HCT116 (cell line): ENCODE measurements around the gene ACOXL. TPM values are rescaled to one million over a fixed set of nuclear protein-coding genes. Genes with fewer than 3 reads are reported as not detected.

Source experiments
- ATAC-seq: fragments of 200-7000 bp; cut with Tn5 transposase; 2 replicates; pipeline ENCODE4 v1.9.1; 2020; ENCODE audit warnings: mild to moderate bottlenecking, moderate library complexity
- BruUV-seq: library from RNA; stranded (reverse); fragments of 400-500 nt; replicated peaks from 2 replicates; lab custom pipeline; 2021; lab: Mats Ljungman, UMichigan
- CTCF ChIA-PET: fragments of 300-600 bp; sonication (Branson Sonifier 250); formaldehyde crosslinking; loops from one replicate; lab custom pipeline; 2021; ENCODE audit warnings: antibody characterized with exemption; lab: Charles Lee
- POLR2A ChIA-PET: fragments of 300-600, 350-600 bp; sonication (Branson Sonifier 250); formaldehyde crosslinking; loops from one replicate; lab custom pipeline; 2021; ENCODE audit warnings: antibody characterized with exemption; lab: Charles Lee
- RAD21 ChIA-PET, 2 experiments: fragments of 300-600 bp; sonication (Branson Sonifier 250); formaldehyde crosslinking; loops; one replicate each; lab custom pipeline; 2023; ENCODE audit warnings: low total read pairs in 2 of 2; ENCODE audit not compliant: uncharacterized antibody in 2 of 2, unreplicated experiment in 2 of 2, low non-redundant PET in 1 of 2; lab: Charles Lee
- DNase-seq: peaks from one replicate; pipeline ENCODE4 v3.0.0-alpha.2; 2010; ENCODE audit warnings: low read depth, low spot score
- H2AFZ ChIP-seq: fragments of 200-600 bp; shearing (Covaris generic), sonication (generic); 2 replicates; pipeline ENCODE4 v1.6.1; 2017; ENCODE audit warnings: low read depth, mixed run types, mixed read lengths, antibody characterized with exemption, low read length; ENCODE audit not compliant: poor library complexity, severe bottlenecking
- H3K27ac ChIP-seq: 2 replicates; pipeline ENCODE4 v1.5.1; 2012; ENCODE audit warnings: low read depth, low read length
- H3K27me3 ChIP-seq: fragments of 200-600 bp; sonication (generic); 2 replicates; pipeline ENCODE4 v1.6.1; 2016; ENCODE audit warnings: mixed run types, low read length, mixed read lengths; ENCODE audit not compliant: insufficient read depth
- H3K36me3 ChIP-seq, 2 experiments: fragments of 200-500 bp in 1 of 2; fragments of 200-600 bp in 1 of 2; sonication (Bioruptor generic) in 1 of 2; sonication (generic) in 1 of 2; 2 replicates each; pipeline versions ENCODE4 v1.5.1 to v1.6.1; 2014 to 2016; ENCODE audit warnings: low read length in 2 of 2, inconsistent platforms in 1 of 2, mixed read lengths in 1 of 2, mixed run types in 1 of 2; ENCODE audit not compliant: insufficient read depth in 2 of 2, control insufficient read depth in 1 of 2
- H3K4me1 ChIP-seq, 2 experiments: fragments of 200-600 bp in 1 of 2; sonication (generic) in 1 of 2; 2 replicates each; pipeline versions ENCODE4 v1.5.1 to v1.6.1; 2012 to 2017; ENCODE audit warnings: low read length in 2 of 2, inconsistent platforms in 1 of 2, mild to moderate bottlenecking in 1 of 2, mixed read lengths in 1 of 2, mixed run types in 1 of 2, moderate library complexity in 1 of 2; ENCODE audit not compliant: insufficient read depth in 2 of 2, control insufficient read depth in 1 of 2
- H3K4me2 ChIP-seq: fragments of 200-600 bp; sonication (generic); 2 replicates; pipeline ENCODE4 v1.6.1; 2017; ENCODE audit warnings: mixed run types, low read length, mixed read lengths
- H3K4me3 ChIP-seq, 2 experiments: fragments of 200-600 bp in 1 of 2; sonication (generic) in 1 of 2; replicated peaks in 1 of 2; 2 replicates each; pipeline ENCODE4 v1.5.1; 2011 to 2016; ENCODE audit warnings: low read length in 2 of 2, control low read depth in 1 of 2, low read depth in 1 of 2, mild to moderate bottlenecking in 1 of 2, mixed read lengths in 1 of 2, mixed run types in 1 of 2
- H3K79me2 ChIP-seq: fragments of 200-600 bp; sonication (generic); 2 replicates; pipeline ENCODE4 v1.6.1; 2017; ENCODE audit warnings: mild to moderate bottlenecking, mixed run types, low read length, moderate library complexity, mixed read lengths; ENCODE audit not compliant: insufficient read depth
- H3K9ac ChIP-seq: fragments of 200-600 bp; sonication (generic); 2 replicates; pipeline ENCODE4 v1.6.1; 2016; ENCODE audit warnings: low read length, mixed read lengths
- H3K9me2 ChIP-seq: fragments of 200-600 bp; sonication (generic), shearing (Covaris generic); 2 replicates; pipeline ENCODE4 v1.6.1; 2017; ENCODE audit warnings: mixed run types, mild to moderate bottlenecking, moderate library complexity; ENCODE audit not compliant: insufficient read depth
- H3K9me3 ChIP-seq, 2 experiments: fragments of 200-500 bp in 1 of 2; fragments of 200-600 bp in 1 of 2; sonication (Bioruptor generic) in 1 of 2; sonication (generic) in 1 of 2; 2 replicates each; pipeline ENCODE4 v1.6.1; 2014 to 2017; ENCODE audit warnings: low read length in 2 of 2, mixed read lengths in 2 of 2, inconsistent platforms in 1 of 2, low read depth in 1 of 2, mild to moderate bottlenecking in 1 of 2, mixed run types in 1 of 2, moderate library complexity in 1 of 2; ENCODE audit not compliant: control insufficient read depth in 1 of 2, insufficient read depth in 1 of 2
- H4K20me1 ChIP-seq: fragments of 200-600 bp; sonication (generic), shearing (Covaris generic); 2 replicates; pipeline ENCODE4 v1.6.1; 2017; ENCODE audit warnings: mixed run types, mild to moderate bottlenecking, moderate library complexity; ENCODE audit not compliant: insufficient read depth
- CBX3 ChIP-seq: IDR thresholded peaks from 2 replicates; pipeline ENCODE4 v1.6.1; 2012; ENCODE audit warnings: low read depth
- CEBPB ChIP-seq: IDR thresholded peaks from 2 replicates; pipeline ENCODE4 v1.6.1; 2012; ENCODE audit warnings: low read depth
- EGR1 ChIP-seq: IDR thresholded peaks from 2 replicates; pipeline ENCODE4 v1.6.1; 2012; ENCODE audit warnings: low read depth
- ELF1 ChIP-seq: IDR thresholded peaks from 2 replicates; pipeline ENCODE4 v1.6.1; 2012; ENCODE audit warnings: low read depth, borderline replicate concordance
- EZH2 ChIP-seq: fragments of 200-600 bp; sonication (generic); IDR thresholded peaks from 2 replicates; pipeline ENCODE4 v1.6.1; 2017; ENCODE audit warnings: antibody characterized with exemption, mixed run types
- EZH2phosphoT487 ChIP-seq: fragments of 200-600 bp; IDR thresholded peaks from 2 replicates; pipeline ENCODE4 v1.6.1; 2018; ENCODE audit warnings: antibody characterized with exemption, borderline replicate concordance
- FOSL1 ChIP-seq: IDR thresholded peaks from 2 replicates; pipeline ENCODE4 v1.6.1; 2012; ENCODE audit warnings: low read depth
- JUND ChIP-seq: IDR thresholded peaks from 2 replicates; pipeline ENCODE4 v1.6.1; 2012
- POLR2A ChIP-seq: IDR thresholded peaks from 2 replicates; pipeline ENCODE4 v1.7.0; 2011; ENCODE audit warnings: borderline replicate concordance; ENCODE audit not compliant: insufficient read depth, insufficient read length; ENCODE audit errors: extremely low read depth
- SIN3A ChIP-seq: IDR thresholded peaks from 2 replicates; pipeline ENCODE4 v1.6.1; 2012; ENCODE audit warnings: low read depth
- SP1 ChIP-seq: IDR thresholded peaks from 2 replicates; pipeline ENCODE4 v1.6.1; 2012; ENCODE audit warnings: low read depth
- SRF ChIP-seq: IDR thresholded peaks from 2 replicates; pipeline ENCODE4 v1.6.1; 2012; ENCODE audit warnings: low read depth
- TCF7L2 ChIP-seq: IDR thresholded peaks from 2 replicates; pipeline ENCODE4 v1.7.0; 2011; ENCODE audit warnings: borderline replicate concordance, inconsistent platforms; ENCODE audit not compliant: insufficient read depth, insufficient read length; ENCODE audit errors: extremely low read depth
- YY1 ChIP-seq: IDR thresholded peaks from 2 replicates; pipeline ENCODE4 v1.6.1; 2011; ENCODE audit warnings: low read length, low read depth, moderate library complexity, mild to moderate bottlenecking; ENCODE audit not compliant: insufficient replicate concordance; ENCODE audit errors: extremely low read depth
- ZFX ChIP-seq: fragments of 450-650 bp; IDR thresholded peaks from 2 replicates; pipeline ENCODE4 v1.6.1; 2017
- ZNF274 ChIP-seq: fragments of 200-500 bp; sonication (Bioruptor generic); IDR thresholded peaks from 2 replicates; pipeline ENCODE4 v1.6.1; 2014; ENCODE audit warnings: mild to moderate bottlenecking, low read depth, low read length, inconsistent platforms
- intact Hi-C: fragments of 100-400 bp; cut with micrococcal nuclease; formaldehyde crosslinking; loops from 2 replicates; pipeline ENCODE4 v1.10.0; 2022
- total RNA-seq: library from RNA; stranded (reverse); gene quantifications from one replicate; pipeline ENCODE4 v1.2.1, GENCODE V29; 2021; ENCODE audit not compliant: unreplicated experiment
- TF ChIP-seq, protein P1 (sequence below): IDR thresholded peaks from 2 replicates; pipeline ENCODE4 v1.6.1; 2012; ENCODE audit warnings: low read depth
- TF ChIP-seq, protein P2 (sequence below), 3 experiments: fragments of 200-600 bp in 1 of 3; sonication (generic) in 1 of 3; IDR thresholded peaks in 2 of 3; conservative IDR thresholded peaks in 1 of 3; 2 replicates each; pipeline ENCODE4 v1.5.1; 2012 to 2017; ENCODE audit warnings: low read depth in 2 of 3, low read length in 2 of 3, antibody characterized with exemption in 1 of 3, borderline replicate concordance in 1 of 3, control low read depth in 1 of 3, mild to moderate bottlenecking in 1 of 3, mixed read lengths in 1 of 3, mixed run types in 1 of 3, moderate library complexity in 1 of 3; ENCODE audit not compliant: insufficient read depth in 1 of 3
- TF ChIP-seq, protein P3 (sequence below): IDR thresholded peaks from 2 replicates; pipeline ENCODE4 v1.6.1; 2012

ACOXL gene
- total RNA-seq, 1 experiment from 2014 or later = 5.5 TPM

DNA sequence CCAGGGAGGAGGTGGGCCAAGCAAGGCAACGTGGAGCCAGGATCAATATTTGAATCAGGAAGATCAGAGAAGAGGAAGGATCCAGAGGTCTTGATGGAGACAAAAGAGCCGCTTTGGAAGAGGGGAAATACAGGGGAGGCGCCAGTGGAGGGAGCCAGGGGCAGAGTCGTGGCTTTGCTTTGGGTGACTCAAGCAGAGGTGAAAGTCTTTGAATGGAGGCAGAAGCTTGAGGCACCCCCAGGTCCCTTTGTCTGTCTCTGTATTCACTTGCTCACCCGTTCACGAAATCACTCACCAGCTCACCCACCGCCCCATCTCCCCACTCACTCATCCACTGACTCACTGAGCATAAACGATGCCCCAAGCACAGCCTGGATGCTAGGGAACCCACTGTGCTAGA is 134.1 kb downstream of the ACOXL start:
- Histone ChIP-seq H3K9me2 (no peaks in the 10 kb centered on the region), H2AFZ (no peak overlapping the region), H3K4me2 (no peak overlapping the region), H3K27me3 (no peaks in the 10 kb centered on the region), H3K36me3 (no peaks in the 10 kb centered on the region), H3K9me3 (no peaks in the 10 kb centered on the region), H4K20me1 (no peaks in the 10 kb centered on the region), H3K4me3 (no peak overlapping the region), H3K27ac (no peak overlapping the region), H3K4me1 (peaks cover 9 to 14% of the 10 kb centered on the region in 2 experiments; a peak in 3 of 4 replicates), H3K79me2 (no peaks in the 10 kb centered on the region), H3K9ac (no peak overlapping the region)
- CTCF ChIA-PET = interaction anchor here (1.3 kb wide), 1 partner anchor 10 kb away, joined by 4 read pairs; no protein-coding TSS in a partner anchor
- ATAC-seq (no peak), DNase-seq (no peak)
- POLR2A ChIA-PET = no interaction called here
- RAD21 ChIA-PET = no interaction called here
- BruUV-seq = no TSS peak
- TF ChIP-seq CEBPB (no peak), EZH2phosphoT487 (no peak), EGR1 (no peak), POLR2A (no peak), EZH2 (no peak), FOSL1 (no peak), ZNF274 (no peak), YY1 (no peak), SP1 (no peak), SRF (no peak), ZFX (no peak), SIN3A (no peak), JUND (no peak), CBX3 (no peak), TCF7L2 (no peak), ELF1 (no peak)
- TF ChIP-seq, protein P1, sequence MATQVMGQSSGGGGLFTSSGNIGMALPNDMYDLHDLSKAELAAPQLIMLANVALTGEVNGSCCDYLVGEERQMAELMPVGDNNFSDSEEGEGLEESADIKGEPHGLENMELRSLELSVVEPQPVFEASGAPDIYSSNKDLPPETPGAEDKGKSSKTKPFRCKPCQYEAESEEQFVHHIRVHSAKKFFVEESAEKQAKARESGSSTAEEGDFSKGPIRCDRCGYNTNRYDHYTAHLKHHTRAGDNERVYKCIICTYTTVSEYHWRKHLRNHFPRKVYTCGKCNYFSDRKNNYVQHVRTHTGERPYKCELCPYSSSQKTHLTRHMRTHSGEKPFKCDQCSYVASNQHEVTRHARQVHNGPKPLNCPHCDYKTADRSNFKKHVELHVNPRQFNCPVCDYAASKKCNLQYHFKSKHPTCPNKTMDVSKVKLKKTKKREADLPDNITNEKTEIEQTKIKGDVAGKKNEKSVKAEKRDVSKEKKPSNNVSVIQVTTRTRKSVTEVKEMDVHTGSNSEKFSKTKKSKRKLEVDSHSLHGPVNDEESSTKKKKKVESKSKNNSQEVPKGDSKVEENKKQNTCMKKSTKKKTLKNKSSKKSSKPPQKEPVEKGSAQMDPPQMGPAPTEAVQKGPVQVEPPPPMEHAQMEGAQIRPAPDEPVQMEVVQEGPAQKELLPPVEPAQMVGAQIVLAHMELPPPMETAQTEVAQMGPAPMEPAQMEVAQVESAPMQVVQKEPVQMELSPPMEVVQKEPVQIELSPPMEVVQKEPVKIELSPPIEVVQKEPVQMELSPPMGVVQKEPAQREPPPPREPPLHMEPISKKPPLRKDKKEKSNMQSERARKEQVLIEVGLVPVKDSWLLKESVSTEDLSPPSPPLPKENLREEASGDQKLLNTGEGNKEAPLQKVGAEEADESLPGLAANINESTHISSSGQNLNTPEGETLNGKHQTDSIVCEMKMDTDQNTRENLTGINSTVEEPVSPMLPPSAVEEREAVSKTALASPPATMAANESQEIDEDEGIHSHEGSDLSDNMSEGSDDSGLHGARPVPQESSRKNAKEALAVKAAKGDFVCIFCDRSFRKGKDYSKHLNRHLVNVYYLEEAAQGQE = no peak
- TF ChIP-seq, protein P2, sequence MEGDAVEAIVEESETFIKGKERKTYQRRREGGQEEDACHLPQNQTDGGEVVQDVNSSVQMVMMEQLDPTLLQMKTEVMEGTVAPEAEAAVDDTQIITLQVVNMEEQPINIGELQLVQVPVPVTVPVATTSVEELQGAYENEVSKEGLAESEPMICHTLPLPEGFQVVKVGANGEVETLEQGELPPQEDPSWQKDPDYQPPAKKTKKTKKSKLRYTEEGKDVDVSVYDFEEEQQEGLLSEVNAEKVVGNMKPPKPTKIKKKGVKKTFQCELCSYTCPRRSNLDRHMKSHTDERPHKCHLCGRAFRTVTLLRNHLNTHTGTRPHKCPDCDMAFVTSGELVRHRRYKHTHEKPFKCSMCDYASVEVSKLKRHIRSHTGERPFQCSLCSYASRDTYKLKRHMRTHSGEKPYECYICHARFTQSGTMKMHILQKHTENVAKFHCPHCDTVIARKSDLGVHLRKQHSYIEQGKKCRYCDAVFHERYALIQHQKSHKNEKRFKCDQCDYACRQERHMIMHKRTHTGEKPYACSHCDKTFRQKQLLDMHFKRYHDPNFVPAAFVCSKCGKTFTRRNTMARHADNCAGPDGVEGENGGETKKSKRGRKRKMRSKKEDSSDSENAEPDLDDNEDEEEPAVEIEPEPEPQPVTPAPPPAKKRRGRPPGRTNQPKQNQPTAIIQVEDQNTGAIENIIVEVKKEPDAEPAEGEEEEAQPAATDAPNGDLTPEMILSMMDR (IDR thresholded peaks at IDR 0.05 in 2 of 3, conservative IDR thresholded peaks at IDR 0.05 in 1 of 3; ENCODE audit: borderline replicate concordance in 1 of 3, insufficient read depth in 1 of 3, low read depth in 2 of 3, low read length in 2 of 3) = no peak
- TF ChIP-seq, protein P3, sequence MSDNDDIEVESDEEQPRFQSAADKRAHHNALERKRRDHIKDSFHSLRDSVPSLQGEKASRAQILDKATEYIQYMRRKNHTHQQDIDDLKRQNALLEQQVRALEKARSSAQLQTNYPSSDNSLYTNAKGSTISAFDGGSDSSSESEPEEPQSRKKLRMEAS = no peak
- intact Hi-C loops = no loop called here
